NAMALWA (cell line): ENCODE results near the gene RPS6KA4.
A peak's percentile ranks its signal among the peaks of the same experiment; 100 is the strongest.
"Not testable (repeated sequence)": the region's sequence is repeated elsewhere in the genome, so short reads cannot be mapped to it uniquely, and the experiment has no call there.

ENCODE experiments used
- DNase-seq: peaks from one replicate; pipeline ENCODE4 v3.0.0-alpha.2; 2015; ENCODE audit warnings: low spot score

Gene RPS6KA4

GRCh38 chr11:64358907-64359711 lies at the start of gene RPS6KA4:
RPS6KA4 (plus strand) TSS chr11:64359162; CDS start chr11:64359236, 74 bp downstream.
- DNase-seq, result peak; percentile 63

GRCh38 chr11:64312947-64313346 lies 46.0 kb upstream of the RPS6KA4 start:
- DNase-seq, result no peak

- DNase-seq, result no peak
Observed at GRCh38 chr11:64313491-64314145, 45.3 kb upstream of the RPS6KA4 start.

- DNase-seq, result no peak
Observed at GRCh38 chr11:64314146-64314804, 44.7 kb upstream of the RPS6KA4 start.

- no peak for DNase-seq
Observed at GRCh38 chr11:64314805-64315561, 44.0 kb upstream of the RPS6KA4 start.

- not testable (repeated sequence) for DNase-seq
Observed at GRCh38 chr11:64315667-64316526, 43.1 kb upstream of the RPS6KA4 start.

GRCh38 chr11:64316672-64317324 lies 42.2 kb upstream of the RPS6KA4 start:
- peak; percentile 67 for DNase-seq

- peak; percentile 99 for DNase-seq
Observed at GRCh38 chr11:64317325-64317960, 41.5 kb upstream of the RPS6KA4 start, which contains the start of gene TRMT112. TRMT112 (minus strand) TSS chr11:64317559; CDS start chr11:64317526, 33 bp downstream.

GRCh38 chr11:64317961-64318765 lies 40.8 kb upstream of the RPS6KA4 start, which contains the start of gene PRDX5:
PRDX5 (plus strand) TSS chr11:64318121; CDS start chr11:64318216, 95 bp downstream.
- peak; percentile 98 for DNase-seq

GRCh38 chr11:64318766-64319761 lies 39.9 kb upstream of the RPS6KA4 start:
- DNase-seq, result no peak

- DNase-seq, result no peak
Observed at GRCh38 chr11:64320556-64320955, 38.4 kb upstream of the RPS6KA4 start.

- DNase-seq, result no peak
Observed at GRCh38 chr11:64321026-64321425, 37.9 kb upstream of the RPS6KA4 start.

GRCh38 chr11:64321533-64321932 lies 37.4 kb upstream of the RPS6KA4 start:
- DNase-seq, result no peak

- DNase-seq, result no peak
Observed at GRCh38 chr11:64322925-64323260, 36.1 kb upstream of the RPS6KA4 start.

- DNase-seq, result no peak
Observed at GRCh38 chr11:64323373-64323772, 35.6 kb upstream of the RPS6KA4 start.

GRCh38 chr11:64323984-64324383 lies 35.0 kb upstream of the RPS6KA4 start:
- DNase-seq, result not testable (repeated sequence)

GRCh38 chr11:64324692-64325469 lies 34.1 kb upstream of the RPS6KA4 start:
- no peak for DNase-seq
